ENCODE results near the gene FAM216B.

Gene FAM216B

DNA sequence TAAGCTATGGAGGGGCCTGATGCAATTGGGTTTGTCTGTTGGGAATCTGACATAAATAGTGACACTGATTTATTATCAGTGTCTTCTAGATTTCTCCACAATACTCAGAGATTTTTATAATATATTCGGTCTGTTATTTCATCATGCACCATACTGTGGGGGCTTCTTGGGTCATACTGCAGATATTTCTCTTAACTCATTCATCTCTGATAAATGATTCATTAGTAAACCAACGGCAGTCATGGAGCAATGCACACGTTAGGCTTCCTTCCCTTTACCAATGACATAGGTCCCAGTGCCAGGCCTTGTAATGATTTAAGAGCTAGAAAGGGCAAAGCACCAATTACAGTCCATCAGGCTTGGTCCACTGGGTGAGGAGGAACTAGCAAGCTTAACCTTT lies 53.6 kb downstream of the FAM216B start:
- no peak for DNase-seq (ENCODE audit: low read depth in 3 of 3)

DNA sequence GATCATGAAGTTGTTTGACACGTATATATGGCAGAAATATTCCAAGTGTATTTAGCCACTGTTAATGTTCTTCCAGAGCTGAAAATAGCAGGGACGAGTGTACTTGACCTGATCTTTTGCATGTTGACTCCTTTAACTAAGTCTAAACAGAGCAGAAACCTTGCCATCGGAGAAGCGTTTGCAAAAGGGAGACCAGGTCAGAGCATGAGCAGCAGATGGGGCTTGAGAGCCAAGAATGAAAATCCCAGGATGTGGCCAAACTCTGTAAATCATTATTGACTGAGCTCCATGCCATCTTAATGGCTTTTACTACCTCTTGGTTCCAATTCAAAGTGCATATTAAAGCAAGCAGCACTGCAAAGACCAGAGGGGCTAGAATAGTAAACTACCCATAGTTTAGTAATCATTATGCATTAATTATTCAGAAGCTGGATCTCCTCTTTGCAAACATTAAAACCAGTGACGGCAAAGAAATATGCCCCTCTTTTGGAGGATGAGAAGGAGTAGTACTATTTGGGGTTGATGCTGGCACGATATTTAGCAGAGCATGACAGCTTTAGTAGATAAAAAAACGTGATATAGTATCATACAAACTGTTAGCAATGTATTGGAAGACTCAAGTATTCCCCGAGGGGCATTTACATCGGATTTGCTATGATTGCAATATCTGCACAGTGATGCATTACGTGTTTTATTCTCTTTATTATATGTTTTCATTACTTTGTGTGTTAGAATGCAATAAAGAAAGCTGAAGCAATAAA lies 55.7 kb downstream of the FAM216B start:
- DNase-seq (ENCODE audit: low read depth in 3 of 3): no peak

Data from stimulated activated CD4-positive, alpha-beta T cell treated with anti-CD3 and anti-CD28 coated beads, TNF-alpha, amount 100 ng/mL, for 4 hours (primary cell).